GM12878 (cell line): ENCODE results near the gene MAN2B1. TPM values are rescaled to one million over a fixed set of nuclear protein-coding genes. Genes with fewer than 3 reads are reported as not detected.

Source experiments
- ATAC-seq: fragments of 200-7000 bp; cut with Tn5 transposase; 3 replicates; pipeline ENCODE4 v1.9.1; 2020; ENCODE audit warnings: mild to moderate bottlenecking, moderate library complexity
- BruUV-seq: library from RNA; stranded (reverse); fragments of 400-500 nt; replicated peaks from 2 replicates; lab custom pipeline; 2021; lab: Mats Ljungman, UMichigan
- CTCF ChIA-PET: fragments of 300-600 bp; sonication (Branson Sonifier 250); formaldehyde crosslinking; extraction: SDS; loops from one replicate; lab custom pipeline; 2021; ENCODE audit warnings: inconsistent platforms; lab: Yijun Ruan, JAX
- POLR2A ChIA-PET: fragments of 350-600 bp; formaldehyde crosslinking; extraction: SDS; loops from one replicate; lab custom pipeline; 2021; ENCODE audit warnings: inconsistent platforms; lab: Charles Lee
- RAD21 ChIA-PET: fragments of 300-600 bp; sonication (Branson Sonifier 250); formaldehyde crosslinking; loops from one replicate; lab custom pipeline; 2023; ENCODE audit warnings: antibody characterized with exemption; ENCODE audit not compliant: unreplicated experiment; lab: Charles Lee
- SMC1A ChIA-PET: fragments of 300-600 bp; sonication (Branson Sonifier 250); formaldehyde crosslinking; loops from one replicate; lab custom pipeline; 2023; ENCODE audit not compliant: unreplicated experiment, uncharacterized antibody; lab: Charles Lee
- DNase-seq: peaks from one replicate; pipeline ENCODE4 v3.0.0-alpha.2; 2011; ENCODE audit warnings: low read depth, low spot score
- FAIRE-seq: peaks from 3 replicates; lab custom pipeline; 2011; peaks lifted over from hg19 to GRCh38; lab: Jason Lieb, UNC
- H2AFZ ChIP-seq: 2 replicates; pipeline ENCODE4 v1.6.0; 2011; ENCODE audit warnings: low read depth, low read length, control low read depth; ENCODE audit not compliant: control insufficient read depth
- H3K27ac ChIP-seq: 2 replicates; pipeline ENCODE4 v1.5.1; 2011; ENCODE audit warnings: control low read depth; ENCODE audit not compliant: control insufficient read depth, insufficient read depth
- H3K27me3 ChIP-seq, 2 experiments: replicated peaks in 1 of 2; 2 replicates each; pipeline versions ENCODE4 v1.6.0 to v1.6.1; 2011; ENCODE audit warnings: low read length in 1 of 2; ENCODE audit not compliant: control insufficient read depth in 2 of 2, insufficient read depth in 2 of 2
- H3K36me3 ChIP-seq, 2 experiments: 2 replicates each; pipeline ENCODE4 v1.5.1; 2011; ENCODE audit warnings: low read length in 1 of 2; ENCODE audit not compliant: control insufficient read depth in 2 of 2, insufficient read depth in 2 of 2
- H3K4me1 ChIP-seq: 2 replicates; pipeline ENCODE4 v1.6.1; 2011; ENCODE audit warnings: mild to moderate bottlenecking, low read length, moderate library complexity, mixed read lengths; ENCODE audit not compliant: control insufficient read depth, insufficient read depth
- H3K4me2 ChIP-seq: 2 replicates; pipeline ENCODE4 v1.6.0; 2011; ENCODE audit warnings: control low read depth; ENCODE audit not compliant: control insufficient read depth, insufficient read depth
- H3K4me3 ChIP-seq: fragments of 200-600 bp; sonication (generic); 2 replicates; pipeline ENCODE4 v1.5.1; 2016
- H3K79me2 ChIP-seq: 2 replicates; pipeline ENCODE4 v1.6.0; 2011; ENCODE audit warnings: low read length; ENCODE audit not compliant: control insufficient read depth, insufficient read depth
- H3K9ac ChIP-seq: 2 replicates; pipeline ENCODE4 v1.8.0; 2011; ENCODE audit warnings: low read length, control low read depth, mixed read lengths; ENCODE audit not compliant: control insufficient read depth, insufficient read depth
- H3K9me3 ChIP-seq: replicated peaks from 3 replicates; pipeline ENCODE4 v1.5.1; 2011; ENCODE audit warnings: mild to moderate bottlenecking, low read length; ENCODE audit not compliant: control insufficient read depth, insufficient read depth
- H4K20me1 ChIP-seq: 2 replicates; pipeline ENCODE4 v1.6.0; 2011; ENCODE audit not compliant: control insufficient read depth, insufficient read depth
- ATF7 ChIP-seq: fragments of 450-650 bp; IDR thresholded peaks from 2 replicates; pipeline ENCODE4 v1.6.1; 2016; ENCODE audit warnings: low read depth, mild to moderate bottlenecking
- BACH1 ChIP-seq: fragments of 450-650 bp; IDR thresholded peaks from 2 replicates; pipeline ENCODE4 v1.6.1; 2017; ENCODE audit warnings: mild to moderate bottlenecking, borderline replicate concordance
- BHLHE40 ChIP-seq, 2 experiments: fragments of 450-650 bp in 1 of 2; IDR thresholded peaks; 2 replicates each; pipeline ENCODE4 v1.6.1; 2011 to 2017; ENCODE audit warnings: low read depth in 2 of 2, borderline replicate concordance in 1 of 2, improper control_type of control experiment in 1 of 2, low read length in 1 of 2, mild to moderate bottlenecking in 1 of 2
- CEBPB ChIP-seq, 2 experiments: fragments of 150-350 bp in 1 of 2; IDR thresholded peaks; 2 replicates each; pipeline ENCODE4 v1.6.1; 2012 to 2014; ENCODE audit warnings: low read depth in 2 of 2, low read length in 2 of 2, borderline replicate concordance in 1 of 2, inconsistent platforms in 1 of 2
- CREB1 ChIP-seq: IDR thresholded peaks from 2 replicates; pipeline ENCODE4 v1.6.1; 2012; ENCODE audit warnings: low read depth, mild to moderate bottlenecking, inconsistent platforms
- DPF2 ChIP-seq: fragments of 450-650 bp; IDR thresholded peaks from 2 replicates; pipeline ENCODE4 v1.6.1; 2017; ENCODE audit warnings: mild to moderate bottlenecking
- EZH2 ChIP-seq: IDR thresholded peaks from 2 replicates; pipeline ENCODE4 v1.6.1; 2012; ENCODE audit warnings: low read depth, mild to moderate bottlenecking, control low read depth, inconsistent platforms, low read length, borderline replicate concordance; ENCODE audit not compliant: control insufficient read depth
- NRF1 ChIP-seq: conservative IDR thresholded peaks from 2 replicates; pipeline ENCODE4 v1.6.1; 2011; ENCODE audit warnings: mild to moderate bottlenecking, low read depth, low read length, improper control_type of control experiment
- RB1 ChIP-seq: fragments of 450-650 bp; formaldehyde crosslinking; IDR thresholded peaks from 2 replicates; pipeline ENCODE4 v1.6.1; 2017; ENCODE audit warnings: mild to moderate bottlenecking, borderline replicate concordance
- RUNX3 ChIP-seq: IDR thresholded peaks from 2 replicates; pipeline ENCODE4 v1.6.1; 2012; ENCODE audit warnings: low read length, inconsistent platforms
- SREBF2 ChIP-seq: IDR thresholded peaks from 2 replicates; pipeline ENCODE4 v1.6.1; 2012; ENCODE audit warnings: mild to moderate bottlenecking, low read length
- STAT3 ChIP-seq: IDR thresholded peaks from 2 replicates; pipeline ENCODE4 v1.6.1; 2011; ENCODE audit warnings: low read depth, low read length, improper control_type of control experiment
- ZBED1 ChIP-seq: IDR thresholded peaks from 2 replicates; pipeline ENCODE4 v1.6.1; 2016; ENCODE audit warnings: borderline replicate concordance
- WGBS: methylation state at CpG from one replicate; pipeline ENCODE4 v1.1.6; 2016; ENCODE audit warnings: low lambda C conversion rate; ENCODE audit not compliant: insufficient replicate concordance, insufficient coverage; ENCODE audit errors: missing lambda C conversion rate; 5-methylcytosine and 5-hydroxymethylcytosine counted together
- in situ Hi-C: fragments of 300-500 bp; cut with MboI; formaldehyde crosslinking; loops from 9 replicates; pipeline ENCODE4 v1.14.3; 2018; ENCODE audit warnings: mixed read lengths
- intact Hi-C: fragments of 100-400 bp; cut with micrococcal nuclease; formaldehyde crosslinking; loops from one replicate; pipeline ENCODE4 v1.14.2; 2022; ENCODE audit not compliant: unreplicated experiment
- polyA plus RNA-seq, 11 experiments: library from polyadenylated mRNA; depleted of rRNA in 4 of 11; unstranded in 6 of 11; stranded (reverse) in 5 of 11; fragments of >200 nt; fragmentation: Nextera tagmentation in 4 of 11; fragmentation: Illumina TruSeq in 1 of 11; extraction: Ambion mirVana in 4 of 11; extraction: Trizol in 1 of 11; gene quantifications; 1 replicate in 1 of 11; 2 replicates in 10 of 11; pipeline versions ENCODE4 v1.2.1 to v1.2.3, GENCODE V29; 2011 to 2016; ENCODE audit warnings: inconsistent platforms in 2 of 11, missing spikeins in 2 of 11, low read depth in 1 of 11
- total RNA-seq, 4 experiments: library from RNA; depleted of rRNA in 3 of 4; stranded (reverse); fragments of >200 nt in 3 of 4; fragmentation: Illumina TruSeq in 1 of 4; extraction: Trizol in 1 of 4; gene quantifications; 2 replicates each; pipeline versions ENCODE4 v1.2.1 to v1.2.3, GENCODE V29; 2013 to 2021
- TF ChIP-seq, protein P1 (sequence below): IDR thresholded peaks from 2 replicates; pipeline ENCODE4 v1.6.1; 2012; ENCODE audit warnings: low read depth, low read length, improper control_type of control experiment
- TF ChIP-seq, protein P2 (sequence below): fragments of 450-650 bp; IDR thresholded peaks from 2 replicates; pipeline ENCODE4 v1.6.1; 2017; ENCODE audit warnings: borderline replicate concordance
- TF ChIP-seq, protein P3 (sequence below): fragments of 150-350 bp; IDR thresholded peaks from 2 replicates; pipeline ENCODE4 v1.6.1; 2014; ENCODE audit warnings: mild to moderate bottlenecking, low read depth, low read length
- TF ChIP-seq, protein P4 (sequence below), 3 experiments: IDR thresholded peaks in 2 of 3; conservative IDR thresholded peaks in 1 of 3; 2 replicates each; pipeline ENCODE4 v1.5.1; 2011; ENCODE audit warnings: low read depth in 3 of 3, low read length in 3 of 3, mild to moderate bottlenecking in 3 of 3, control low read depth in 2 of 3, moderate library complexity in 2 of 3, inconsistent platforms in 1 of 3, mixed read lengths in 1 of 3; ENCODE audit not compliant: control insufficient read depth in 2 of 3, insufficient read depth in 1 of 3; ENCODE audit errors: extremely low read depth in 1 of 3
- TF ChIP-seq, protein P5 (sequence below): IDR thresholded peaks from 2 replicates; pipeline ENCODE4 v1.6.1; 2011; ENCODE audit warnings: mild to moderate bottlenecking, low read depth, low read length, moderate library complexity; ENCODE audit not compliant: insufficient replicate concordance

Gene MAN2B1
- total and polyA plus RNA-seq, 10 of the 15 experiments (the other 5 are each of a cell fraction or from before 2014, with no cell fraction given): 7.6 to 224 (median 81.4) TPM

DNA sequence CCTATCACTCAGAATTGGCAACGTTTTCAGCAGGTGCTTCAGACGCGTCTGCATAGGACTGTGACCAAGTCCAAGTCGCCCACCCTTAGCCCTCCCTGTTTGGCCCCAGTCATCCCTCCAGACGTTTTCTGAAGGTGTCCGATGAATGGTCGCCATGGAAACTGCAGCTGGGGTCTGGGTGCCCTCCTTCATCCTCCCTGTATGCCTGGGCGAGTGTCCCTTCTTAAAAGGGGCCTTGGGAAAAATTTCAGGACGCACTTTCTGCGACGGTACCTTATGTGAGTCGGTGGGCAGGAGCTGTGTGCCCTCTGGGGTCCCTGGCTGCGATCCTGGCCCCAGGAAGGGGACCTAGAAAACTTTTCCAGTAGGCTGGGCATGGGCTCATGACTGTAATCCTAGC is 25.1 kb downstream of the MAN2B1 start:
- no peak for FAIRE-seq

More for the DNA sequence above, 25.1 kb downstream of the MAN2B1 start:
- ATAC-seq (no peak), DNase-seq (no peak)
- TF ChIP-seq CEBPB (IDR thresholded peaks at IDR 0.05; ENCODE audit: borderline replicate concordance in 1 of 2, low read depth in 2 of 2, low read length in 2 of 2): no peak
- no peak for TF ChIP-seq BACH1
- TF ChIP-seq EZH2: no peak
- TF ChIP-seq DPF2: no peak
- TF ChIP-seq SREBF2: no peak
- TF ChIP-seq, protein P1, sequence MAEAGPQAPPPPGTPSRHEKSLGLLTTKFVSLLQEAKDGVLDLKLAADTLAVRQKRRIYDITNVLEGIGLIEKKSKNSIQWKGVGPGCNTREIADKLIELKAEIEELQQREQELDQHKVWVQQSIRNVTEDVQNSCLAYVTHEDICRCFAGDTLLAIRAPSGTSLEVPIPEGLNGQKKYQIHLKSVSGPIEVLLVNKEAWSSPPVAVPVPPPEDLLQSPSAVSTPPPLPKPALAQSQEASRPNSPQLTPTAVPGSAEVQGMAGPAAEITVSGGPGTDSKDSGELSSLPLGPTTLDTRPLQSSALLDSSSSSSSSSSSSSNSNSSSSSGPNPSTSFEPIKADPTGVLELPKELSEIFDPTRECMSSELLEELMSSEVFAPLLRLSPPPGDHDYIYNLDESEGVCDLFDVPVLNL: no peak
- TF ChIP-seq, protein P2, sequence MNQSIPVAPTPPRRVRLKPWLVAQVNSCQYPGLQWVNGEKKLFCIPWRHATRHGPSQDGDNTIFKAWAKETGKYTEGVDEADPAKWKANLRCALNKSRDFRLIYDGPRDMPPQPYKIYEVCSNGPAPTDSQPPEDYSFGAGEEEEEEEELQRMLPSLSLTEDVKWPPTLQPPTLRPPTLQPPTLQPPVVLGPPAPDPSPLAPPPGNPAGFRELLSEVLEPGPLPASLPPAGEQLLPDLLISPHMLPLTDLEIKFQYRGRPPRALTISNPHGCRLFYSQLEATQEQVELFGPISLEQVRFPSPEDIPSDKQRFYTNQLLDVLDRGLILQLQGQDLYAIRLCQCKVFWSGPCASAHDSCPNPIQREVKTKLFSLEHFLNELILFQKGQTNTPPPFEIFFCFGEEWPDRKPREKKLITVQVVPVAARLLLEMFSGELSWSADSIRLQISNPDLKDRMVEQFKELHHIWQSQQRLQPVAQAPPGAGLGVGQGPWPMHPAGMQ: no peak
- TF ChIP-seq STAT3: no peak
- TF ChIP-seq, protein P3, sequence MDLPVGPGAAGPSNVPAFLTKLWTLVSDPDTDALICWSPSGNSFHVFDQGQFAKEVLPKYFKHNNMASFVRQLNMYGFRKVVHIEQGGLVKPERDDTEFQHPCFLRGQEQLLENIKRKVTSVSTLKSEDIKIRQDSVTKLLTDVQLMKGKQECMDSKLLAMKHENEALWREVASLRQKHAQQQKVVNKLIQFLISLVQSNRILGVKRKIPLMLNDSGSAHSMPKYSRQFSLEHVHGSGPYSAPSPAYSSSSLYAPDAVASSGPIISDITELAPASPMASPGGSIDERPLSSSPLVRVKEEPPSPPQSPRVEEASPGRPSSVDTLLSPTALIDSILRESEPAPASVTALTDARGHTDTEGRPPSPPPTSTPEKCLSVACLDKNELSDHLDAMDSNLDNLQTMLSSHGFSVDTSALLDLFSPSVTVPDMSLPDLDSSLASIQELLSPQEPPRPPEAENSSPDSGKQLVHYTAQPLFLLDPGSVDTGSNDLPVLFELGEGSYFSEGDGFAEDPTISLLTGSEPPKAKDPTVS: no peak
- TF ChIP-seq RUNX3: no peak
- no peak for TF ChIP-seq ZBED1
- no peak for TF ChIP-seq NRF1
- no peak for TF ChIP-seq BHLHE40 (IDR thresholded peaks at IDR 0.05; ENCODE audit: borderline replicate concordance in 1 of 2, low read depth in 2 of 2, low read length in 1 of 2)
- no peak for TF ChIP-seq RB1
- no peak for TF ChIP-seq ATF7
- no peak for TF ChIP-seq CREB1
- TF ChIP-seq, protein P4, sequence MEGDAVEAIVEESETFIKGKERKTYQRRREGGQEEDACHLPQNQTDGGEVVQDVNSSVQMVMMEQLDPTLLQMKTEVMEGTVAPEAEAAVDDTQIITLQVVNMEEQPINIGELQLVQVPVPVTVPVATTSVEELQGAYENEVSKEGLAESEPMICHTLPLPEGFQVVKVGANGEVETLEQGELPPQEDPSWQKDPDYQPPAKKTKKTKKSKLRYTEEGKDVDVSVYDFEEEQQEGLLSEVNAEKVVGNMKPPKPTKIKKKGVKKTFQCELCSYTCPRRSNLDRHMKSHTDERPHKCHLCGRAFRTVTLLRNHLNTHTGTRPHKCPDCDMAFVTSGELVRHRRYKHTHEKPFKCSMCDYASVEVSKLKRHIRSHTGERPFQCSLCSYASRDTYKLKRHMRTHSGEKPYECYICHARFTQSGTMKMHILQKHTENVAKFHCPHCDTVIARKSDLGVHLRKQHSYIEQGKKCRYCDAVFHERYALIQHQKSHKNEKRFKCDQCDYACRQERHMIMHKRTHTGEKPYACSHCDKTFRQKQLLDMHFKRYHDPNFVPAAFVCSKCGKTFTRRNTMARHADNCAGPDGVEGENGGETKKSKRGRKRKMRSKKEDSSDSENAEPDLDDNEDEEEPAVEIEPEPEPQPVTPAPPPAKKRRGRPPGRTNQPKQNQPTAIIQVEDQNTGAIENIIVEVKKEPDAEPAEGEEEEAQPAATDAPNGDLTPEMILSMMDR (IDR thresholded peaks at IDR 0.05 in 2 of 3, conservative IDR thresholded peaks at IDR 0.05 in 1 of 3; ENCODE audit: control insufficient read depth in 2 of 3, extremely low read depth in 1 of 3, insufficient read depth in 1 of 3, low read depth in 3 of 3, low read length in 3 of 3): no peak
- TF ChIP-seq, protein P5, sequence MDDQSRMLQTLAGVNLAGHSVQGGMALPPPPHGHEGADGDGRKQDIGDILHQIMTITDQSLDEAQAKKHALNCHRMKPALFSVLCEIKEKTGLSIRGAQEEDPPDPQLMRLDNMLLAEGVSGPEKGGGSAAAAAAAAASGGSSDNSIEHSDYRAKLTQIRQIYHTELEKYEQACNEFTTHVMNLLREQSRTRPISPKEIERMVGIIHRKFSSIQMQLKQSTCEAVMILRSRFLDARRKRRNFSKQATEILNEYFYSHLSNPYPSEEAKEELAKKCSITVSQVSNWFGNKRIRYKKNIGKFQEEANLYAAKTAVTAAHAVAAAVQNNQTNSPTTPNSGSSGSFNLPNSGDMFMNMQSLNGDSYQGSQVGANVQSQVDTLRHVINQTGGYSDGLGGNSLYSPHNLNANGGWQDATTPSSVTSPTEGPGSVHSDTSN: no peak
- Histone ChIP-seq H3K27ac (no peak overlapping the region), H3K9ac (no peak overlapping the region), H3K4me3 (no peak overlapping the region), H3K9me3 (no peaks in the 10 kb centered on the region), H3K27me3 (no peaks in the 10 kb centered on the region), H3K79me2 (no peaks in the 10 kb centered on the region), H3K36me3 (peaks cover 0 to 4% of the 10 kb centered on the region in 2 experiments; a peak in 1 of 4 replicates), H2AFZ (no peak overlapping the region), H4K20me1 (no peaks in the 10 kb centered on the region), H3K4me2 (no peak overlapping the region), H3K4me1 (0 out of 2 replicates have a peak, but pooled peaks cover 5% of the 10 kb centered on the region)
- intact Hi-C loops: no loop called here
- CTCF ChIA-PET: interaction anchor here (0.5 to 2.3 kb wide), 2 partner anchors 30 to 67 kb away, joined by 3 to 15 read pairs; no protein-coding TSS in a partner anchor
- in situ Hi-C loops: no loop called here
- 88% methylated on average over 13 of the region's 13 CpGs for WGBS
- RAD21 ChIA-PET: no interaction called here
- POLR2A ChIA-PET: no interaction called here
- SMC1A ChIA-PET: no interaction called here
- BruUV-seq: no TSS peak
